Measurements from ENCODE around the gene RAP1GAP2. TPM values are rescaled to one million over a fixed set of nuclear protein-coding genes. Genes with fewer than 3 reads are reported as not detected.
"Not testable (repeated sequence)": the region's sequence is repeated elsewhere in the genome, so short reads cannot be mapped to it uniquely, and the experiment has no call there.

Gene RAP1GAP2
- total RNA-seq, 1 donor from 2014 or later: 5.7 TPM

GRCh38 chr17:2814481-2815341, 18.5 kb downstream of the RAP1GAP2 start:
- no peak for DNase-seq

- no peak for DNase-seq
These were observed 19.5 kb downstream of the RAP1GAP2 start for GRCh38 chr17:2815781-2816185.

- no peak for DNase-seq
These were observed 20.4 kb downstream of the RAP1GAP2 start for GRCh38 chr17:2816688-2817087.

- DNase-seq: not testable (repeated sequence)
These were observed 23.1 kb downstream of the RAP1GAP2 start for GRCh38 chr17:2819294-2819693.

GRCh38 chr17:2819921-2820501, 23.8 kb downstream of the RAP1GAP2 start:
- no peak for DNase-seq

GRCh38 chr17:2821868-2822267, 25.6 kb downstream of the RAP1GAP2 start:
- no peak for DNase-seq

GRCh38 chr17:2822358-2822757, 26.1 kb downstream of the RAP1GAP2 start:
- no peak for DNase-seq

GRCh38 chr17:2825253-2825970, 29.2 kb downstream of the RAP1GAP2 start:
- no peak for DNase-seq

- DNase-seq: peak; percentile 74
These were observed 32.3 kb downstream of the RAP1GAP2 start for GRCh38 chr17:2828397-2829038.

GRCh38 chr17:2830678-2831077, 34.4 kb downstream of the RAP1GAP2 start:
- DNase-seq: no peak

GRCh38 chr17:2835780-2836179, 39.5 kb downstream of the RAP1GAP2 start:
- DNase-seq: no peak

GRCh38 chr17:2837147-2837561, 40.9 kb downstream of the RAP1GAP2 start:
- no peak for DNase-seq

- DNase-seq: no peak
These were observed 45.4 kb downstream of the RAP1GAP2 start for GRCh38 chr17:2841606-2842005.

- DNase-seq: no peak
These were observed 46.2 kb downstream of the RAP1GAP2 start for GRCh38 chr17:2842464-2842863.

GRCh38 chr17:2844416-2844815, 48.2 kb downstream of the RAP1GAP2 start:
- peak; percentile 12 for DNase-seq

- peak; percentile 49 for DNase-seq
These were observed 51.4 kb downstream of the RAP1GAP2 start for GRCh38 chr17:2847381-2848333.

GRCh38 chr17:2849327-2849670, 53.1 kb downstream of the RAP1GAP2 start:
- DNase-seq: peak; percentile 71

- DNase-seq: no peak
These were observed 54.8 kb downstream of the RAP1GAP2 start for GRCh38 chr17:2850991-2851390.

- DNase-seq: no peak
These were observed 55.4 kb downstream of the RAP1GAP2 start for GRCh38 chr17:2851615-2852014.

GRCh38 chr17:2852221-2852620, 56.0 kb downstream of the RAP1GAP2 start:
- DNase-seq: no peak

GRCh38 chr17:2852729-2853282, 56.6 kb downstream of the RAP1GAP2 start:
- no peak for DNase-seq

Data from tongue (tissue), 2 donors.